Astrocyte (in vitro differentiated cells and primary cell): Measurements from ENCODE around the gene GARIN5A. TPM values are rescaled to one million over a fixed set of nuclear protein-coding genes. Genes with fewer than 3 reads are reported as not detected.

Experiments
- DNase-seq: peaks from one replicate; pipeline ENCODE4 v3.0.0-alpha.2; 2010; ENCODE audit warnings: low read depth
- FAIRE-seq: peaks from 2 replicates; lab custom pipeline; 2011; peaks lifted over from hg19 to GRCh38; lab: Jason Lieb, UNC
- H2AFZ ChIP-seq: 2 replicates; pipeline ENCODE4 v1.6.0; 2012; ENCODE audit warnings: low read depth, low read length, inconsistent platforms
- H3K27ac ChIP-seq: 2 replicates; pipeline ENCODE4 v1.5.1; 2011; ENCODE audit warnings: low read depth, low read length, inconsistent platforms
- H3K27me3 ChIP-seq: 2 replicates; pipeline ENCODE4 v1.6.0; 2011; ENCODE audit warnings: low read length, inconsistent platforms; ENCODE audit not compliant: insufficient read depth
- H3K36me3 ChIP-seq: 2 replicates; pipeline ENCODE4 v1.5.1; 2011; ENCODE audit warnings: low read length, inconsistent platforms; ENCODE audit not compliant: insufficient read depth
- H3K4me1 ChIP-seq: 2 replicates; pipeline ENCODE4 v1.5.1; 2011; ENCODE audit warnings: low read length, inconsistent platforms; ENCODE audit not compliant: insufficient read depth
- H3K4me2 ChIP-seq: 2 replicates; pipeline ENCODE4 v1.6.0; 2012; ENCODE audit warnings: low read length, inconsistent platforms
- H3K4me3 ChIP-seq: 2 replicates; pipeline ENCODE4 v1.5.1; 2011; ENCODE audit warnings: low read depth, mild to moderate bottlenecking, low read length, inconsistent platforms; ENCODE audit not compliant: insufficient read depth
- H3K79me2 ChIP-seq: 2 replicates; pipeline ENCODE4 v1.6.0; 2012; ENCODE audit warnings: mild to moderate bottlenecking, low read length, inconsistent platforms; ENCODE audit not compliant: insufficient read depth
- H3K9ac ChIP-seq: 2 replicates; pipeline ENCODE4 v1.6.0; 2012; ENCODE audit warnings: mild to moderate bottlenecking, low read length, inconsistent platforms
- H3K9me3 ChIP-seq: 2 replicates; pipeline ENCODE4 v1.5.1; 2012; ENCODE audit warnings: low read depth, mild to moderate bottlenecking, low read length, inconsistent platforms; ENCODE audit not compliant: insufficient read depth
- H4K20me1 ChIP-seq: 2 replicates; pipeline ENCODE4 v1.6.0; 2012; ENCODE audit warnings: low read length, inconsistent platforms; ENCODE audit not compliant: insufficient read depth
- H3K27ac Mint-ChIP-seq: one replicate; pipeline ENCODE4 v1.8.0; 2021; ENCODE audit warnings: mild to moderate bottlenecking, mixed read lengths; ENCODE audit not compliant: unreplicated experiment
- H3K27me3 Mint-ChIP-seq: one replicate; pipeline ENCODE4 v1.8.0; 2021; ENCODE audit warnings: low read depth, mixed read lengths; ENCODE audit not compliant: unreplicated experiment
- H3K36me3 Mint-ChIP-seq: one replicate; pipeline ENCODE4 v1.8.0; 2021; ENCODE audit warnings: low read depth, mixed read lengths; ENCODE audit not compliant: unreplicated experiment
- H3K4me1 Mint-ChIP-seq: one replicate; pipeline ENCODE4 v1.8.0; 2021; ENCODE audit warnings: low read depth, mixed read lengths; ENCODE audit not compliant: unreplicated experiment
- H3K4me3 Mint-ChIP-seq: one replicate; pipeline ENCODE4 v1.8.0; 2021; ENCODE audit warnings: mild to moderate bottlenecking, moderate library complexity, mixed read lengths; ENCODE audit not compliant: unreplicated experiment
- H3K9me3 Mint-ChIP-seq: one replicate; pipeline ENCODE4 v1.8.0; 2021; ENCODE audit warnings: mild to moderate bottlenecking, mixed read lengths; ENCODE audit not compliant: unreplicated experiment
- EZH2 ChIP-seq: IDR thresholded peaks from 2 replicates; pipeline ENCODE4 v1.6.1; 2012; ENCODE audit warnings: mild to moderate bottlenecking, low read length, inconsistent platforms; ENCODE audit not compliant: insufficient read depth
- total RNA-seq: library from RNA; stranded (reverse); gene quantifications from 2 replicates; pipeline ENCODE4 v1.2.1, GENCODE V29; 2021
- TF ChIP-seq, protein P1 (sequence below): IDR thresholded peaks from 2 replicates; pipeline ENCODE4 v1.5.1; 2011; ENCODE audit warnings: low read depth, mild to moderate bottlenecking, inconsistent platforms, low read length, moderate library complexity; ENCODE audit not compliant: insufficient read depth

Gene GARIN5A
- total RNA-seq, 1 donor from 2014 or later: not detected

DNA sequence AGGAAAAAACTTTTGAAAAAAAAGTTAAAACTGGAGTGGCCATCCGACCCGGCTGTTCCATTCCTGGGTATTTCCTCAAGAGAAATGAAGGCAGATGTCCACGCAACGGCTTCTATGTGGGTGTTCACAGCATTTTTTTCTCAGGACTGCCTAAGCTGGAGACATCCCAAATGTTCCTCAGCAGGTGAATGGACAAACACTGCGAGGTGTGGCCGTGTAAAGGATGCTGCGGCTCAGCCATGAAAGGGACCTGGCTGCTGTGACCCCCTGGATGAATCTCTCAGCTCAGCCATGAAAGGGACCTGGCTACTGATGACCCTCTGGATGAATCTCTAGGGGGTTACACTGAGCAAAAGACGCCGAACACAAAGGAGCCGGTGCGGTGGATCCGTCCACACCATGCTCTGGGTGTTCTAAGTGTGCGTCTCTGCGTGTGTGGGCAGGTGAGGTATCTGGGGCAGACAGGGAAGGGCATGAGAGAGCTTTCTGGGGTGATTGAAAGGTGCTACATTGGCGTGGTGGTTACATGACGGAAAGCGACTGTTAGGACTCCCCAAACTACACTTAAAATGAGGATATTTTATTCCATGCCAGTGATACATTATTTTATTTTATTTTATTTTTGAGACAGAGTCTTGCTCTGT lies 44.3 kb upstream of the GARIN5A start:
- Mint-ChIP-seq H3K9me3 (peaks cover 7% of the 10 kb centered on the region), H3K36me3 (no peaks in the 10 kb centered on the region), H3K4me3 (no peak overlapping the region), H3K27me3 (no peaks in the 10 kb centered on the region), H3K27ac (no peak overlapping the region), H3K4me1 (no peaks in the 10 kb centered on the region)
- Histone ChIP-seq H3K4me3 (no peak overlapping the region), H3K27me3 (no peaks in the 10 kb centered on the region), H3K4me2 (no peak overlapping the region), H3K36me3 (no peaks in the 10 kb centered on the region), H4K20me1 (no peaks in the 10 kb centered on the region), H3K4me1 (no peaks in the 10 kb centered on the region), H3K79me2 (no peaks in the 10 kb centered on the region), H3K27ac (no peak overlapping the region), H2AFZ (no peak overlapping the region), H3K9ac (no peak overlapping the region), H3K9me3 (peaks cover 4% of the 10 kb centered on the region)
- FAIRE-seq (no peak), DNase-seq (no peak)
- TF ChIP-seq EZH2: no peak
- TF ChIP-seq, protein P1, sequence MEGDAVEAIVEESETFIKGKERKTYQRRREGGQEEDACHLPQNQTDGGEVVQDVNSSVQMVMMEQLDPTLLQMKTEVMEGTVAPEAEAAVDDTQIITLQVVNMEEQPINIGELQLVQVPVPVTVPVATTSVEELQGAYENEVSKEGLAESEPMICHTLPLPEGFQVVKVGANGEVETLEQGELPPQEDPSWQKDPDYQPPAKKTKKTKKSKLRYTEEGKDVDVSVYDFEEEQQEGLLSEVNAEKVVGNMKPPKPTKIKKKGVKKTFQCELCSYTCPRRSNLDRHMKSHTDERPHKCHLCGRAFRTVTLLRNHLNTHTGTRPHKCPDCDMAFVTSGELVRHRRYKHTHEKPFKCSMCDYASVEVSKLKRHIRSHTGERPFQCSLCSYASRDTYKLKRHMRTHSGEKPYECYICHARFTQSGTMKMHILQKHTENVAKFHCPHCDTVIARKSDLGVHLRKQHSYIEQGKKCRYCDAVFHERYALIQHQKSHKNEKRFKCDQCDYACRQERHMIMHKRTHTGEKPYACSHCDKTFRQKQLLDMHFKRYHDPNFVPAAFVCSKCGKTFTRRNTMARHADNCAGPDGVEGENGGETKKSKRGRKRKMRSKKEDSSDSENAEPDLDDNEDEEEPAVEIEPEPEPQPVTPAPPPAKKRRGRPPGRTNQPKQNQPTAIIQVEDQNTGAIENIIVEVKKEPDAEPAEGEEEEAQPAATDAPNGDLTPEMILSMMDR: no peak

DNA sequence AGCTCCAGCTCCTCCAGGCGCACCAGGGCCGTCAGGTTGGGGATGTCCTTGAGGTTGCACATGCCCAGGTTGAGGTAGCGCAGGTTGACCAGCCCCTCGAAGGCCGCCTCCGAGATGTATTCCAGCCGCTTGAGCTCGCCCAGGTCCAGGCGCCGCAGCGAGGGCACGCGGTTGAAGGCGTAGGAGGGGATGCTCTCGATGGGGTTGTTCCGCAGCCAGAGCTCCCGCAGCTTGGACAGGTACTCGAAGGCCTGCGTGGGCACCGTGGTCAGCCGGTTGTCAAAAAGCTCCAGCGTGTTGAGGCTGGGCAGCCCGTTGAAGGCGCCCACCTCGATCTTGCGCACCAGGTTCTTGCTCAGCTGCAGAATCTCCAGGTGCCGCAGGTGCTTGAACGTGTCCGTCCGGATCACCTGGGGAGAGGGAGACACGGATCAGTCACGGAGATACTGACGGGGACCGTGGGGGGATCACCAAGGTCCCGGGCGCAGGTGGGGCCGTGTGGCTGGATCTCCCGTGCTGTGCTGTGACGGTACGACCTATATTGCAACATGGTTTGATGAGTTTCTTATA lies 42.4 kb upstream of the GARIN5A start:
- Mint-ChIP-seq H3K4me3 (no peak overlapping the region), H3K4me1 (no peaks in the 10 kb centered on the region), H3K9me3 (peaks cover 10% of the 10 kb centered on the region), H3K36me3 (no peaks in the 10 kb centered on the region), H3K27me3 (no peaks in the 10 kb centered on the region), H3K27ac (no peak overlapping the region)
- no peak for DNase-seq
- Histone ChIP-seq H2AFZ (no peak overlapping the region), H3K4me1 (no peaks in the 10 kb centered on the region), H3K4me2 (no peak overlapping the region), H3K36me3 (no peaks in the 10 kb centered on the region), H3K9me3 (peaks cover 4% of the 10 kb centered on the region), H3K9ac (no peak overlapping the region), H3K27me3 (no peaks in the 10 kb centered on the region), H4K20me1 (no peaks in the 10 kb centered on the region), H3K4me3 (no peak overlapping the region), H3K27ac (no peak overlapping the region), H3K79me2 (no peaks in the 10 kb centered on the region)
- no peak for FAIRE-seq
- TF ChIP-seq, protein P1: no peak
- TF ChIP-seq EZH2: no peak
